Large intestine (tissue), 3 donors: ENCODE data around the gene GRK4. TPM values are rescaled to one million over a fixed set of nuclear protein-coding genes. Genes with fewer than 3 reads are reported as not detected.

ENCODE experiments used
- DNase-seq, 2 donors: peaks; one replicate each; pipeline versions ENCODE4 v3.0.0 to v3.0.0-alpha.2; 2013
- H3K27ac ChIP-seq: one replicate; pipeline ENCODE4 v1.5.1; 2013; ENCODE audit warnings: low read length
- H3K27me3 ChIP-seq: 2 replicates; pipeline ENCODE4 v1.6.1; 2013; ENCODE audit warnings: low read length; ENCODE audit not compliant: control insufficient read depth, insufficient read depth
- H3K36me3 ChIP-seq: 2 replicates; pipeline ENCODE4 v1.6.1; 2013; ENCODE audit warnings: low read length; ENCODE audit not compliant: control insufficient read depth, insufficient read depth
- H3K4me1 ChIP-seq: one replicate; pipeline ENCODE4 v1.6.1; 2013; ENCODE audit warnings: low read length; ENCODE audit not compliant: control insufficient read depth, insufficient read depth
- H3K4me3 ChIP-seq: one replicate; pipeline ENCODE4 v1.5.1; 2013; ENCODE audit warnings: low read length
- H3K9me3 ChIP-seq: one replicate; pipeline ENCODE4 v1.6.1; 2013; ENCODE audit warnings: mild to moderate bottlenecking, low read depth, low read length, moderate library complexity; ENCODE audit not compliant: control insufficient read depth
- WGBS: methylation state at CpG from one replicate; pipeline ENCODE4 v1.1.5; 2013; ENCODE audit warnings: low lambda C conversion rate; ENCODE audit not compliant: insufficient coverage; 5-methylcytosine and 5-hydroxymethylcytosine counted together
- polyA plus RNA-seq: library from polyadenylated mRNA; unstranded; fragments of 120-200 nt; gene quantifications from one replicate; pipeline ENCODE4 v1.2.1, GENCODE V29; 2013

GRK4 gene
- polyA plus RNA-seq, 1 donor, result 5.5 TPM

DNA sequence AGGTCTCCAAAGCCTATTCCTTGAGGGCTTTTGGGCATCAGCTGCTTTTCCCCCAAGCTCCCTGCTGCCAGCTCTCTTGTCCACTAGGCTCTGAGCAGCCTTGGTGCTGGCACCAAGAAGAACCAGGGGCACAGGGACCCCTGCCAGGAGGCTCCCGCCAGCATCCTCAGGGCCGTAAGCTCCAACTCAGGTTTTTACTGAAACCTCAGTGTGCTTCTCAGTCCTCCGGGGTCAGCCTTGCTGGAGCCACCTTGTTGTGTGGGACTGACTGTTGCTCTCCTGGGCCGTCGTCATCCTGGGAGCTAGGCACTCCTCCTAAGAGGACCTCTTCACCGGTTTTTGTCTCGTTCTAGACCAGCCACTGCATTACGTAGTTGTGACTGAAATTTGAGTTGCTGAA lies 39.1 kb upstream of the GRK4 start:
- no peaks in the 10 kb centered on the region for H3K27me3 ChIP-seq
- peaks cover 62% of the 10 kb centered on the region for H3K36me3 ChIP-seq
- peaks cover 4% of the 10 kb centered on the region for H3K9me3 ChIP-seq
- peak overlapping the region; percentile 74 for H3K27ac ChIP-seq
- 67% methylated on average over 3 of the region's 8 CpGs for WGBS
- no peak for DNase-seq
- H3K4me3 ChIP-seq, result no peak overlapping the region
- H3K4me1 ChIP-seq, result peaks cover 41% of the 10 kb centered on the region

DNA sequence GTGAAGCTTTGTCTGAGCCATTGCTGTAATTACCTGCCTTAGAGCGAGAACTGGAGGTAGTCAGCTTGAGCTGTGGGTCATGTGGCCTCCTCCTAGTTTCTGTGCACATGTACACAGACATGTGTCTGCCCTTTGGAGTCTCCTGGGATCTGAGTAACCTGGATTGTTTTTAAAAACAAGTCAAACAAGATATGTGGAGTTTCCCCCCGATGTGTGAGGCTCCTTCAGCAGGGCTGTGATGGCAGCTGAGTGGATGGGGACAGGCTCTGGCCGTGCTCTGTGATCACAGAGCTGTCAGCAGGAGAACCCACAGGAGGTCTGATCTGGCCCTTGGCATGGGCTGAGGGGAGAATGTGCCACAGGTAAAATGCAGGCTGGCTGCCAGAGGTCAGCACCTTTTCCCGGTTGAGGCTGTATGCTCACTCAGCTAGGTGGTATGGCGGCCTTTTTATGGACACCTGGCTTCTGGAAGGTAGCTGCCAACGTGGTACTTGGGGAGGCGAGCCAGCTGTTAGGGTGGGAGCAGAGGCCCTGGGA lies 38.5 kb upstream of the GRK4 start:
- peak overlapping the region; percentile 74 for H3K27ac ChIP-seq
- H3K36me3 ChIP-seq, result peaks cover 66% of the 10 kb centered on the region
- DNase-seq, result peak; percentile 83 to 92
- peaks cover 4% of the 10 kb centered on the region for H3K9me3 ChIP-seq
- peaks cover 41% of the 10 kb centered on the region for H3K4me1 ChIP-seq
- WGBS, result no CpG with 5 or more reads among the region's 7 CpGs
- no peak overlapping the region for H3K4me3 ChIP-seq
- H3K27me3 ChIP-seq, result no peaks in the 10 kb centered on the region

DNA sequence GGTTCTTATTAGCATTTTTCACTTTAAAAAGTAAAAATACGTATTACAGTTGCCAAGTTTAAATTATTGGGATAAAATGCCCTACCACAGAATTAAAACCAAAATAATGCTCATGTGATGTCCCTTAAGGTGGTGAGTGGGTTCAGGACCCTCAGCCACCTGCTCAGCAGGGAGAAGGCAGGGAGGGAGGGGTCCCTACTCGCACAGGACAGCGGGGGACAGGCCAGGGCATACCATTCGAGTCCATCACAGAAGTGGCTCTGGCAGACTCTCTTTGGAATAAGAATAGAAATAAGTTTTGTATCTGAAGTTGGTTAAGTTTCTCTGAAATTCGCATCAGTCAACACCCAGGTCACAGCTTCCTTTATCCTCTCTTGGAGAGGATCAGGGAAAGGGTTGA lies 37.9 kb upstream of the GRK4 start:
- 83% methylated on average over 1 of the region's 5 CpGs for WGBS
- Histone ChIP-seq H3K36me3 (peaks cover 72% of the 10 kb centered on the region), H3K27me3 (no peaks in the 10 kb centered on the region), H3K9me3 (peaks cover 4% of the 10 kb centered on the region), H3K4me3 (no peak overlapping the region), H3K4me1 (peaks cover 41% of the 10 kb centered on the region), H3K27ac (peak overlapping the region; percentile 74)
- no peak for DNase-seq

DNA sequence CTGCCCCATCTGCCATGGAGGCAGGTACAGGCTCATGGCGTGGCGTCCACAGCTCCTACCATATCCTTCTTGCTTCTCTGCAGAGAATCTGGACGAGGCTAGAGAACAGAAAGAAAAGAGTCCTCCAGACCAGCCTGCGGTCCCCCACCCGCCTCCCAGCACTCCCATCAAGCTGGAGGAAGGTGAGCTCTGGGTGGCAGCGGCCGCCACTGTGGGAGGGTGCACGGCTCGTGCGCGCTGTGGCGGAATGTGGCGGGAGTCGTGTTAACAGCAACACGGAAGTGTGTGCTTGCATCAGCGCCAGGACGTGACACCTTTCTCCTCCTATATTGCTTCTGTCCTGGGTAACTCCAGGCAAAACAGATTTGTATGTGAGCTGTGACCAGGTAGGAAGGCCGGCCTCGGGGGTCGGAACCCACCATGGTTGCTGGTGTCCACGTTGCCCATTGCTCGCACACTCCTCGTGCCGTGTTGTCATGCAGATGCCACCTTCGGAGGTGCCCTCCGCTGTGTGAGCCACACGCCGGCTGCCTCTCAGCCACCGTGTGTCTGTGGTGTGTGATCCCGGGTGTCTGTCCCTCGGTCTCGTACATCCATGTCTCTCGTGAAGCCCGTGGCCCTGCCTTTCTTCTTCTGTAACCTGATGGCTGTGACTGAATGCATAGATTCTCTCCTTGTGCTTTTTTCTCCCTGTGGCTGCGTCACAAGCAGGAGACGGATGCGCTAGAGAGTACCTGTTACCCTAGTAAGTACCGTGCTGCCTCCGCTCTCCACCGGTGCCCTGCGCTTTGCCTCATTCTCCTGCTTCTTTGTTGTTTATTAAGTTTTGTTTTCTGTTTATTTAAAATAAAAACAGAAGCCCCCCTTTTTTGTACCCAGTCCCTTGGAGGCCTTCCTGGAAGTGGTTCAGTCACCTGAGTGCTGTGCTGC lies 37.2 kb upstream of the GRK4 start:
- no peak overlapping the region for H3K4me3 ChIP-seq
- H3K4me1 ChIP-seq, result peaks cover 41% of the 10 kb centered on the region
- peaks cover 4% of the 10 kb centered on the region for H3K9me3 ChIP-seq
- WGBS, result 100% methylated on average over 6 of the region's 41 CpGs
- H3K36me3 ChIP-seq, result peaks cover 79% of the 10 kb centered on the region
- no peaks in the 10 kb centered on the region for H3K27me3 ChIP-seq
- no peak overlapping the region for H3K27ac ChIP-seq
- no peak for DNase-seq

DNA sequence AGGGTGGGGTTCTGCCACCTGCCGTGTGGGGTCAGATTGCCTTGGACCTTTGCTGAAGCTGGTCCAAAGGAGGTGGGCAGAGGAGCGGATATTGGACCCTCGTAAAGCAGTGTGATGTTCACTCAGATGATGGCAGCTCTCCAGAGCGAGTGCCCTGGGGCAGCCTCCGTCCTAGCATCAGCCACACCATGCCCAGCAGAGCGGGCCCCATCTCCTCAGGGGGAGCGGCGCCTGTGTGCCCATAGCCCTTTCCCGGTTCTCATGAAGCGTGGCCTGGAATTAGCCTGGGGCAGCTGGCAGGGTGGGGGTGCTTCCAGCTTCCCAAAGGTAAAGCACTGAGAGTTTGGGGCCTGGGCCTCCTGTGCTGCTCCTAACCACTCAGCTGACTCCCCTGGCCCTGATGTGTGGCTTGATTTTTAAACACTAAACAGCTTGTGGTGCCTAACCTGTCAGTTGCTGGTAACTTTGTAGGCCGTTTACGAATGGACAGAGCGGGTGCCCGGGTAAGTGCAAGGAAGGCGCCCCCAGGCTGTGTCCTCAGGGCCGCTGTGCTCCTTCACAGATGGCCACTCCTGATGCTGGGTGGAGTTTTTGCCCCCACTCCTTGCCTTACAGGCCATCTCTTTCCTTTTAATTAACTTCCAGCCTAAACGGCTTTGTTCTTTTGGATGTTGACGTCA lies 36.2 kb upstream of the GRK4 start:
- peaks cover 41% of the 10 kb centered on the region for H3K4me1 ChIP-seq
- no peak overlapping the region for H3K27ac ChIP-seq
- WGBS, result no CpG with 5 or more reads among the region's 18 CpGs
- no peaks in the 10 kb centered on the region for H3K27me3 ChIP-seq
- no peak overlapping the region for H3K4me3 ChIP-seq
- DNase-seq, result no peak
- H3K36me3 ChIP-seq, result peaks cover 89% of the 10 kb centered on the region
- H3K9me3 ChIP-seq, result peaks cover 4% of the 10 kb centered on the region

DNA sequence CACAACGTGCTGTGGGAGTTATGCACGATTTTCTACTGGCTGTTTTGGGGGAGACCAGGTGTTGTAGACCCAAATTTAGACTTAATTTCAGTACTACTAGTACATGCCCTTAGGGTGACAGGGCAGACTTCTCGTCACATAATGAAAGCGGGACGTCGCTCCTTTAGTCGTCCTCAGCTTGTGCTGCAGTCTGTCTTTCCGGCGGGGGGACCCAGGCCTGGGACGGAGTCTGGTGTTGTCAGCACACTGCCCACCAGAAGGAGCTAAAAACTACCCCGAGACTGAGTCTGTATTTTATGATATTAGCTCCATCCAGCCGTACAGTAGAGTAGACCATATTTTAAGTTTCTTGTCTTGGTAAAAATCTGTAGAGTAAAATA lies 35.7 kb upstream of the GRK4 start:
- Histone ChIP-seq H3K27me3 (no peaks in the 10 kb centered on the region), H3K9me3 (peaks cover 4% of the 10 kb centered on the region), H3K4me3 (no peak overlapping the region), H3K36me3 (peaks cover 89% of the 10 kb centered on the region), H3K4me1 (peaks cover 36% of the 10 kb centered on the region), H3K27ac (no peak overlapping the region)
- WGBS, result no CpG with 5 or more reads among the region's 12 CpGs
- DNase-seq, result no peak

DNA sequence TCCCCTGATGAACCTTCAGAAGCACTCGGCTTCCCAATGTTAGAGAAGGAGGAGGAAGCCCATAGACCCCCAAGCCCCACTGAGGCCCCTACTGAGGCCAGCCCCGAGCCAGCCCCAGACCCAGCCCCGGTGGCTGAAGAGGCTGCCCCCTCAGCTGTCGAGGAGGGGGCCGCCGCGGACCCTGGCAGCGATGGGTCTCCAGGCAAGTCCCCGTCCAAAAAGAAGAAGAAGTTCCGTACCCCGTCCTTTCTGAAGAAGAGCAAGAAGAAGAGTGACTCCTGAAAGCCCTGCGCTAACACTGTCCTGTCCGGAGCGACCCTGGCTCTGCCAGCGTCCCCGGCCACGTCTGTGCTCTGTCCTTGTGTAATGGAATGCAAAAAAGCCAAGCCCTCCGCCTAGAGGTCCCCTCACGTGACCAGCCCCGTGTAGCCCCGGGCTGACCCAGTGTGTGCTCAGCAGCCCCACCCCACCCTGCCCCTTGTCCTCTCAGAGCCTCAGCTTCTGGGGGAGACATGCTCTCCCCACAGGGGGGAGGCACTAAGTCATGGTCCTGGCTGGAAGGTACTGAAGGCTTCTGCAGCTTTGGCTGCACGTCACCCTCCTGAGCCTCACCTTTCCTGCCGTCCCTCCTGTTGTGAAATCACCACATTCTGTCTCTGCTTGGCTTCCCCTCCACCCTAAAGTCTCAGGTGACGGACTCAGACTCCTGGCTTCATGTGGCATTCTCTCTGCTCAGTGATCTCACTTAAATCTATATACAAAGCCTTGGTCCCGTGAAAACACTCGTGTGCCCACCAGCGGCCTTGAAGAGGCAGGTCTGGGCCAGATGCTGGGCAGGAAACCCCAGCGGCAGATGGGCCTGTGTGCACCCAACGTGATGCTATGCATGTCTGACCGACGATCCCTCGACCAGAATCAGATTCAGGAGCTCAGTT lies 34.9 kb upstream of the GRK4 start:
- peak; percentile 48 to 51 for DNase-seq
- peaks cover 38% of the 10 kb centered on the region for H3K4me1 ChIP-seq
- H3K36me3 ChIP-seq, result peaks cover 81% of the 10 kb centered on the region
- WGBS, result no CpG with 5 or more reads among the region's 32 CpGs
- no peak overlapping the region for H3K27ac ChIP-seq
- H3K27me3 ChIP-seq, result no peaks in the 10 kb centered on the region
- no peak overlapping the region for H3K4me3 ChIP-seq
- peaks cover 4% of the 10 kb centered on the region for H3K9me3 ChIP-seq

DNA sequence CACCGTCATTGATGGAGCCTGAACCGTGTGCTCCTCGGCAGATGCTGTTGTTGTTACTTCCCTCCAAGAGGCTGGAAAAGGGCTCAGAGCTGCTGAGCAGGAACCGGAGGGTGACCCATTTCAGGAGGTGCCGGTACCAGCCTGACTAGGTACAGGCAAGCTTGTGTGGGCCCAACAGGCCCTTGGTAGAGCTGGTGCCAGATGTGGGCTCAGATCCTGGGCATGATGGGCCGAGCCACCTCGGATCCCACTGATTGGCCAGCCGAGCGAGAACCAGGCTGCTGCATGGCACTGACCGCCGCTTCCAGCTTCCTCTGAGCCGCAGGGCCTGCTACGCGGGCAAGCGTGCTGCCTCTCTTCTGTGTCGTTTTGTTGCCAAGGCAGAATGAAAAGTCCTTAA lies 33.9 kb upstream of the GRK4 start:
- WGBS, result 100% methylated on average over 1 of the region's 16 CpGs
- Histone ChIP-seq H3K27ac (no peak overlapping the region), H3K27me3 (no peaks in the 10 kb centered on the region), H3K4me1 (peaks cover 30% of the 10 kb centered on the region), H3K36me3 (peaks cover 72% of the 10 kb centered on the region), H3K9me3 (peaks cover 4% of the 10 kb centered on the region), H3K4me3 (no peak overlapping the region)
- no peak for DNase-seq

DNA sequence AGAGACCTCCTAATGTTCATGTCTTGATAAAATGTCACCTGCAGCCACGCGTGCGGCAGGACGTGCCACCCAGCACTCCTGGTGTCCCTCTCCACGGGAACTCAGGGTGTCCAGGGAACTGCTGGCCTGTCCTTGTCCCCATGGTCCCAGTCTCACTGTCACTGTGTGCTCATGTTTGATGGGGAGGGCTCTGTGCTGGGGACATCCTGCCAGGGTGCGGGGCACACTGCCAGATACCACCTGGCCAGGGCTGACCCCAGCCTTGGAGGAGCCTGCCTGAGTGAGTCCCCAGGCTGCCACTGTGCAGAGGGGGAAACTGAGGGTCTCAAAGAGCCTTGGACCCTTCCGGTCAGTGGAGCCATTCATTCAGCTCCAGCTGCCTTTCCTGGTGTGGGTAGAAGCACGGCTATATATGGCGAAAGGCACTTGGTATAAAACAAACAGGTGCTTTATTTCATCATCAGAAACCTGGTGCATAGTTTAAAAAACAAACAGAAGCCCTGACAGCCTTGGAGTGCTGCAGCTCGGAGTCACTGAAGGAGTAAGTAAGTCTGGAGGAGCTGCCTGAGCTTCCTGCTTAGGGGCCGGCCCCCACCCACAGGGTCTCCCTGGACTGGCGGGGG lies 33.1 kb upstream of the GRK4 start:
- 20% methylated on average over 1 of the region's 12 CpGs for WGBS
- Histone ChIP-seq H3K4me3 (no peak overlapping the region), H3K27ac (no peak overlapping the region), H3K9me3 (peaks cover 4% of the 10 kb centered on the region), H3K4me1 (peaks cover 22% of the 10 kb centered on the region), H3K36me3 (peaks cover 71% of the 10 kb centered on the region), H3K27me3 (no peaks in the 10 kb centered on the region)
- no peak for DNase-seq
